ENCODE data around the gene ARID5B.
"Not testable (repeated sequence)": the region's sequence is repeated elsewhere in the genome, so short reads cannot be mapped to it uniquely, and the experiment has no call there.

The ARID5B gene

GRCh38 chr10:62025134-62025794 lies 123.8 kb downstream of the ARID5B start:
- no peaks in the 10 kb centered on the region for H3K36me3 ChIP-seq (replicated peaks in 1 of 2; ENCODE audit: control insufficient read depth in 2 of 2, insufficient read depth in 2 of 2, low read length in 2 of 2)
- no peak overlapping the region for H3K4me3 ChIP-seq (ENCODE audit: low read length in 2 of 2)
- no peak overlapping the region for H2BK15ac ChIP-seq (ENCODE audit: low read length)
- H3K4me2 ChIP-seq (ENCODE audit: insufficient read depth, low read length, poor library complexity, severe bottlenecking): no peak overlapping the region
- no peak overlapping the region for H2BK12ac ChIP-seq (ENCODE audit: low read length)
- H3K79me1 ChIP-seq (ENCODE audit: low read depth, low read length): no peaks in the 10 kb centered on the region
- H3K27ac ChIP-seq (replicated peaks; ENCODE audit: low read length): no peak overlapping the region
- no CpG with 5 or more reads among the region's 4 CpGs for WGBS, 2 donors (ENCODE audit: extremely low coverage in 2 of 2, insufficient read length in 2 of 2, insufficient replicate concordance in 1 of 2)
- H3K9me3 ChIP-seq (replicated peaks in 1 of 2; ENCODE audit: control insufficient read depth in 2 of 2, insufficient read depth in 1 of 2, low read depth in 1 of 2, low read length in 2 of 2): no peaks in the 10 kb centered on the region
- H3K14ac ChIP-seq (ENCODE audit: low read length): no peak overlapping the region
- H3K4ac ChIP-seq (ENCODE audit: low read length): no peak overlapping the region
- H2BK5ac ChIP-seq (ENCODE audit: low read length): no peak overlapping the region
- H3K27me3 ChIP-seq (ENCODE audit: control insufficient read depth in 3 of 3, insufficient read depth in 3 of 3, low read depth in 1 of 3, low read length in 3 of 3): no peaks in the 10 kb centered on the region
- no peak overlapping the region for H4K8ac ChIP-seq (ENCODE audit: low read depth, low read length)
- H3K23ac ChIP-seq (ENCODE audit: low read depth, low read length, poor library complexity): no peak overlapping the region
- no peak overlapping the region for H2AK5ac ChIP-seq (ENCODE audit: low read depth, low read length)
- H2AFZ ChIP-seq (ENCODE audit: low read length): no peak overlapping the region
- DNase-seq (ENCODE audit: low spot score): no peak
- H4K91ac ChIP-seq (ENCODE audit: low read depth, low read length, poor library complexity): no peak overlapping the region
- H3K9ac ChIP-seq (ENCODE audit: low read depth, low read length, poor library complexity): no peak overlapping the region
- no peak overlapping the region for H3K18ac ChIP-seq (ENCODE audit: low read length)
- H2BK120ac ChIP-seq (ENCODE audit: low read depth, low read length): no peak overlapping the region
- H3K4me1 ChIP-seq (ENCODE audit: control insufficient read depth in 2 of 2, insufficient read depth in 1 of 2, low read depth in 1 of 2, low read length in 2 of 2): peaks cover 0 to 2% of the 10 kb centered on the region in 2 donors

- H3K14ac ChIP-seq (ENCODE audit: low read length): no peak overlapping the region
- no peak overlapping the region for H3K4ac ChIP-seq (ENCODE audit: low read length)
- H3K4me2 ChIP-seq (ENCODE audit: insufficient read depth, low read length, poor library complexity, severe bottlenecking): no peak overlapping the region
- no peaks in the 10 kb centered on the region for H3K9me3 ChIP-seq (replicated peaks in 1 of 2; ENCODE audit: control insufficient read depth in 2 of 2, insufficient read depth in 1 of 2, low read depth in 1 of 2, low read length in 2 of 2)
- no CpG with 5 or more reads among the region's 4 CpGs for WGBS, 2 donors (ENCODE audit: extremely low coverage in 2 of 2, insufficient read length in 2 of 2, insufficient replicate concordance in 1 of 2)
- H2AFZ ChIP-seq (ENCODE audit: low read length): no peak overlapping the region
- H3K4me1 ChIP-seq (ENCODE audit: control insufficient read depth in 2 of 2, insufficient read depth in 1 of 2, low read depth in 1 of 2, low read length in 2 of 2): no peaks in the 10 kb centered on the region
- H2BK12ac ChIP-seq (ENCODE audit: low read length): no peak overlapping the region
- H2AK5ac ChIP-seq (ENCODE audit: low read depth, low read length): no peak overlapping the region
- H3K9ac ChIP-seq (ENCODE audit: low read depth, low read length, poor library complexity): no peak overlapping the region
- no peak for DNase-seq (ENCODE audit: low spot score)
- H2BK120ac ChIP-seq (ENCODE audit: low read depth, low read length): no peak overlapping the region
- no peak overlapping the region for H3K27ac ChIP-seq (replicated peaks; ENCODE audit: low read length)
- no peaks in the 10 kb centered on the region for H3K27me3 ChIP-seq (ENCODE audit: control insufficient read depth in 3 of 3, insufficient read depth in 3 of 3, low read depth in 1 of 3, low read length in 3 of 3)
- no peak overlapping the region for H3K18ac ChIP-seq (ENCODE audit: low read length)
- H4K8ac ChIP-seq (ENCODE audit: low read depth, low read length): no peak overlapping the region
- no peaks in the 10 kb centered on the region for H3K79me1 ChIP-seq (ENCODE audit: low read depth, low read length)
- no peaks in the 10 kb centered on the region for H3K36me3 ChIP-seq (replicated peaks in 1 of 2; ENCODE audit: control insufficient read depth in 2 of 2, insufficient read depth in 2 of 2, low read length in 2 of 2)
- H3K23ac ChIP-seq (ENCODE audit: low read depth, low read length, poor library complexity): no peak overlapping the region
- H3K4me3 ChIP-seq (ENCODE audit: low read length in 2 of 2): no peak overlapping the region
- no peak overlapping the region for H2BK5ac ChIP-seq (ENCODE audit: low read length)
- H4K91ac ChIP-seq (ENCODE audit: low read depth, low read length, poor library complexity): no peak overlapping the region
- no peak overlapping the region for H2BK15ac ChIP-seq (ENCODE audit: low read length)
These were observed 124.7 kb downstream of the ARID5B start for GRCh38 chr10:62025901-62026879.

GRCh38 chr10:62027841-62028501 lies 126.5 kb downstream of the ARID5B start:
- no peak overlapping the region for H3K18ac ChIP-seq (ENCODE audit: low read length)
- H3K9me3 ChIP-seq (replicated peaks in 1 of 2; ENCODE audit: control insufficient read depth in 2 of 2, insufficient read depth in 1 of 2, low read depth in 1 of 2, low read length in 2 of 2): no peaks in the 10 kb centered on the region
- H3K4me1 ChIP-seq (ENCODE audit: control insufficient read depth in 2 of 2, insufficient read depth in 1 of 2, low read depth in 1 of 2, low read length in 2 of 2): no peaks in the 10 kb centered on the region
- no peak overlapping the region for H3K4ac ChIP-seq (ENCODE audit: low read length)
- no peaks in the 10 kb centered on the region for H3K79me1 ChIP-seq (ENCODE audit: low read depth, low read length)
- H3K9ac ChIP-seq (ENCODE audit: low read depth, low read length, poor library complexity): no peak overlapping the region
- no peak overlapping the region for H3K23ac ChIP-seq (ENCODE audit: low read depth, low read length, poor library complexity)
- no peak overlapping the region for H4K8ac ChIP-seq (ENCODE audit: low read depth, low read length)
- H4K91ac ChIP-seq (ENCODE audit: low read depth, low read length, poor library complexity): no peak overlapping the region
- no peak overlapping the region for H3K27ac ChIP-seq (replicated peaks; ENCODE audit: low read length)
- H2BK120ac ChIP-seq (ENCODE audit: low read depth, low read length): no peak overlapping the region
- H3K4me2 ChIP-seq (ENCODE audit: insufficient read depth, low read length, poor library complexity, severe bottlenecking): no peak overlapping the region
- H2AK5ac ChIP-seq (ENCODE audit: low read depth, low read length): no peak overlapping the region
- no CpG with 5 or more reads among the region's 5 CpGs for WGBS, 2 donors (ENCODE audit: extremely low coverage in 2 of 2, insufficient read length in 2 of 2, insufficient replicate concordance in 1 of 2)
- DNase-seq (ENCODE audit: low spot score): no peak
- H2BK5ac ChIP-seq (ENCODE audit: low read length): no peak overlapping the region
- no peaks in the 10 kb centered on the region for H3K36me3 ChIP-seq (replicated peaks in 1 of 2; ENCODE audit: control insufficient read depth in 2 of 2, insufficient read depth in 2 of 2, low read length in 2 of 2)
- no peak overlapping the region for H2AFZ ChIP-seq (ENCODE audit: low read length)
- H3K4me3 ChIP-seq (ENCODE audit: low read length in 2 of 2): no peak overlapping the region
- no peak overlapping the region for H3K14ac ChIP-seq (ENCODE audit: low read length)
- H2BK15ac ChIP-seq (ENCODE audit: low read length): no peak overlapping the region
- no peak overlapping the region for H2BK12ac ChIP-seq (ENCODE audit: low read length)
- H3K27me3 ChIP-seq (ENCODE audit: control insufficient read depth in 3 of 3, insufficient read depth in 3 of 3, low read depth in 1 of 3, low read length in 3 of 3): no peaks in the 10 kb centered on the region

- not testable (repeated sequence) for H3K27ac ChIP-seq (replicated peaks; ENCODE audit: low read length); H2BK5ac ChIP-seq (ENCODE audit: low read length); H3K14ac ChIP-seq (ENCODE audit: low read length); H3K4me2 ChIP-seq (ENCODE audit: insufficient read depth, low read length, poor library complexity, severe bottlenecking); H2AK5ac ChIP-seq (ENCODE audit: low read depth, low read length); H3K23ac ChIP-seq (ENCODE audit: low read depth, low read length, poor library complexity); H4K8ac ChIP-seq (ENCODE audit: low read depth, low read length); H3K4ac ChIP-seq (ENCODE audit: low read length); H3K4me1 ChIP-seq (ENCODE audit: control insufficient read depth in 2 of 2, insufficient read depth in 1 of 2, low read depth in 1 of 2, low read length in 2 of 2); DNase-seq (ENCODE audit: low spot score); H3K4me3 ChIP-seq (ENCODE audit: low read length in 2 of 2); H3K9me3 ChIP-seq (replicated peaks in 1 of 2; ENCODE audit: control insufficient read depth in 2 of 2, insufficient read depth in 1 of 2, low read depth in 1 of 2, low read length in 2 of 2); H3K36me3 ChIP-seq (replicated peaks in 1 of 2; ENCODE audit: control insufficient read depth in 2 of 2, insufficient read depth in 2 of 2, low read length in 2 of 2); H2BK12ac ChIP-seq (ENCODE audit: low read length); H2BK120ac ChIP-seq (ENCODE audit: low read depth, low read length); H2BK15ac ChIP-seq (ENCODE audit: low read length); H3K27me3 ChIP-seq (ENCODE audit: control insufficient read depth in 3 of 3, insufficient read depth in 3 of 3, low read depth in 1 of 3, low read length in 3 of 3); H2AFZ ChIP-seq (ENCODE audit: low read length); H3K9ac ChIP-seq (ENCODE audit: low read depth, low read length, poor library complexity); H3K79me1 ChIP-seq (ENCODE audit: low read depth, low read length); H3K18ac ChIP-seq (ENCODE audit: low read length); H4K91ac ChIP-seq (ENCODE audit: low read depth, low read length, poor library complexity)
- no CpG with 5 or more reads among the region's 5 CpGs for WGBS, 2 donors (ENCODE audit: extremely low coverage in 2 of 2, insufficient read length in 2 of 2, insufficient replicate concordance in 1 of 2)
These were observed 127.0 kb downstream of the ARID5B start for GRCh38 chr10:62028502-62028842.
